Vagina (tissue), 2 donors: Measurements from ENCODE around the gene PRODH.

Source experiments
- CTCF ChIP-seq, 3 experiments: fragments of 450-650 bp in 2 of 3; fragments of 200-600 bp in 1 of 3; sonication (generic) in 1 of 3; IDR thresholded peaks; one replicate each; pipeline ENCODE4 v1.5.1; 2017 to 2019; ENCODE audit warnings: antibody characterized with exemption in 3 of 3, mild to moderate bottlenecking in 2 of 3, moderate library complexity in 2 of 3
- POLR2A ChIP-seq, 2 donors: fragments of 450-650 bp; IDR thresholded peaks; one replicate each; pipeline ENCODE4 v1.6.1; 2017; ENCODE audit warnings: antibody characterized with exemption in 2 of 2, mild to moderate bottlenecking in 2 of 2, moderate library complexity in 2 of 2
- POLR2AphosphoS5 ChIP-seq, 2 donors: sonication (generic); formaldehyde crosslinking; IDR thresholded peaks; one replicate each; pipeline ENCODE4 v1.9.0; 2017; ENCODE audit warnings: antibody characterized with exemption in 2 of 2, mild to moderate bottlenecking in 2 of 2, low read depth in 1 of 2; ENCODE audit not compliant: insufficient read depth in 1 of 2

- TF ChIP-seq CTCF (IDR thresholded peaks at IDR 0.05) (no peak), POLR2A (IDR thresholded peaks at IDR 0.05) (no peak), POLR2AphosphoS5 (IDR thresholded peaks at IDR 0.05; ENCODE audit: insufficient read depth in 1 of 2, low read depth in 1 of 2) (no peak)
Observed at GRCh38 chr22:18955696-18956095, 19.6 kb upstream of the PRODH start.
